ENCODE measurements around the gene VMAC.

Gene VMAC

GRCh38 chr19:5953680-5954213 is 49.1 kb downstream of the VMAC start:
- peak; percentile 47 to 86 (median 79) for DNase-seq
- 24% methylated on average over 15 of the region's 17 CpGs for WGBS (ENCODE audit: insufficient coverage)
- Histone ChIP-seq H3K9me3 (ENCODE audit: control extremely low read depth in 1 of 5, control insufficient read depth in 4 of 5, insufficient read depth in 2 of 5, low read depth in 1 of 5, low read length in 4 of 5) (no peaks in the 10 kb centered on the region), H3K36me3 (ENCODE audit: control insufficient read depth in 4 of 4, insufficient read depth in 4 of 4, low read length in 3 of 4) (peaks cover 0 to 35% (median 11%) of the 10 kb centered on the region in 4 experiments), H3K4me3 (ENCODE audit: control insufficient read depth in 1 of 7, extremely low read depth in 1 of 7, insufficient read depth in 4 of 7, low read depth in 2 of 7, low read length in 6 of 7) (peak overlapping the region in 3 of 7 experiments; percentile 33 to 60 (median 44)), H3K4me1 (ENCODE audit: control extremely low read depth in 1 of 4, control insufficient read depth in 4 of 4, insufficient read depth in 4 of 4, low read length in 3 of 4) (peaks cover 9 to 67% (median 46%) of the 10 kb centered on the region in 4 experiments), H3K27ac (ENCODE audit: insufficient read depth in 1 of 2, low read depth in 1 of 2, low read length in 2 of 2, poor library complexity in 1 of 2, severe bottlenecking in 2 of 2) (peak overlapping the region; percentile 43 to 67), H3K27me3 (replicated peaks in 2 of 5; ENCODE audit: control insufficient read depth in 4 of 5, insufficient read depth in 5 of 5, low read length in 4 of 5) (no peaks in the 10 kb centered on the region)
- ChIA-PET CTCF (interaction anchor here (2.2 to 4.6 kb wide), 2 partner anchors 15 to 68 kb away, joined by 6 to 20 read pairs; no protein-coding TSS in a partner anchor), POLR2A (no interaction called here)

GRCh38 chr19:5954293-5954692 is 49.6 kb downstream of the VMAC start:
- Histone ChIP-seq H3K9me3 (ENCODE audit: control extremely low read depth in 1 of 5, control insufficient read depth in 4 of 5, insufficient read depth in 2 of 5, low read depth in 1 of 5, low read length in 4 of 5) (no peaks in the 10 kb centered on the region), H3K4me1 (ENCODE audit: control extremely low read depth in 1 of 4, control insufficient read depth in 4 of 4, insufficient read depth in 4 of 4, low read length in 3 of 4) (peaks cover 9 to 68% (median 48%) of the 10 kb centered on the region in 4 experiments), H3K27me3 (replicated peaks in 2 of 5; ENCODE audit: control insufficient read depth in 4 of 5, insufficient read depth in 5 of 5, low read length in 4 of 5) (no peaks in the 10 kb centered on the region), H3K27ac (ENCODE audit: insufficient read depth in 1 of 2, low read depth in 1 of 2, low read length in 2 of 2, poor library complexity in 1 of 2, severe bottlenecking in 2 of 2) (peak overlapping the region in 1 of 2 experiments; percentile 67), H3K4me3 (ENCODE audit: control insufficient read depth in 1 of 7, extremely low read depth in 1 of 7, insufficient read depth in 4 of 7, low read depth in 2 of 7, low read length in 6 of 7) (peak overlapping the region in 3 of 7 experiments; percentile 33 to 60 (median 44)), H3K36me3 (ENCODE audit: control insufficient read depth in 4 of 4, insufficient read depth in 4 of 4, low read length in 3 of 4) (peaks cover 0 to 30% (median 12%) of the 10 kb centered on the region in 4 experiments)
- 67% methylated on average over 5 of the region's 6 CpGs for WGBS (ENCODE audit: insufficient coverage)
- CTCF ChIA-PET = interaction anchor here (2.2 to 4.6 kb wide), 2 partner anchors 15 to 68 kb away, joined by 6 to 20 read pairs; no protein-coding TSS in a partner anchor
- no peak for DNase-seq
- POLR2A ChIA-PET = no interaction called here

GRCh38 chr19:5955636-5955935 is 50.9 kb downstream of the VMAC start:
- Histone ChIP-seq H3K27ac (ENCODE audit: insufficient read depth in 1 of 2, low read depth in 1 of 2, low read length in 2 of 2, poor library complexity in 1 of 2, severe bottlenecking in 2 of 2) (no peak overlapping the region), H3K27me3 (replicated peaks in 2 of 5; ENCODE audit: control insufficient read depth in 4 of 5, insufficient read depth in 5 of 5, low read length in 4 of 5) (no peaks in the 10 kb centered on the region), H3K4me1 (ENCODE audit: control extremely low read depth in 1 of 4, control insufficient read depth in 4 of 4, insufficient read depth in 4 of 4, low read length in 3 of 4) (peaks cover 9 to 66% (median 47%) of the 10 kb centered on the region in 4 experiments), H3K4me3 (ENCODE audit: control insufficient read depth in 1 of 7, extremely low read depth in 1 of 7, insufficient read depth in 4 of 7, low read depth in 2 of 7, low read length in 6 of 7) (no peak overlapping the region), H3K9me3 (ENCODE audit: control extremely low read depth in 1 of 5, control insufficient read depth in 4 of 5, insufficient read depth in 2 of 5, low read depth in 1 of 5, low read length in 4 of 5) (no peaks in the 10 kb centered on the region), H3K36me3 (ENCODE audit: control insufficient read depth in 4 of 4, insufficient read depth in 4 of 4, low read length in 3 of 4) (peaks cover 0 to 22% (median 5%) of the 10 kb centered on the region in 4 experiments)
- POLR2A ChIA-PET = no interaction called here
- 86% methylated on average over 2 of the region's 3 CpGs for WGBS (ENCODE audit: insufficient coverage)
- CTCF ChIA-PET = interaction anchor here (1.5 kb wide), 1 partner anchor 73 kb away, joined by 3 read pairs; no protein-coding TSS in a partner anchor
- no peak for DNase-seq

GRCh38 chr19:5956323-5956722 is 51.7 kb downstream of the VMAC start:
- ChIA-PET CTCF (interaction anchor here (1.5 kb wide), 1 partner anchor 72 kb away, joined by 3 read pairs; no protein-coding TSS in a partner anchor), POLR2A (no interaction called here)
- no peak for DNase-seq
- Histone ChIP-seq H3K4me3 (ENCODE audit: control insufficient read depth in 1 of 7, extremely low read depth in 1 of 7, insufficient read depth in 4 of 7, low read depth in 2 of 7, low read length in 6 of 7) (no peak overlapping the region), H3K9me3 (ENCODE audit: control extremely low read depth in 1 of 5, control insufficient read depth in 4 of 5, insufficient read depth in 2 of 5, low read depth in 1 of 5, low read length in 4 of 5) (no peaks in the 10 kb centered on the region), H3K36me3 (ENCODE audit: control insufficient read depth in 4 of 4, insufficient read depth in 4 of 4, low read length in 3 of 4) (peaks cover 0 to 15% (median 3%) of the 10 kb centered on the region in 4 experiments), H3K27me3 (replicated peaks in 2 of 5; ENCODE audit: control insufficient read depth in 4 of 5, insufficient read depth in 5 of 5, low read length in 4 of 5) (no peaks in the 10 kb centered on the region), H3K27ac (ENCODE audit: insufficient read depth in 1 of 2, low read depth in 1 of 2, low read length in 2 of 2, poor library complexity in 1 of 2, severe bottlenecking in 2 of 2) (no peak overlapping the region), H3K4me1 (ENCODE audit: control extremely low read depth in 1 of 4, control insufficient read depth in 4 of 4, insufficient read depth in 4 of 4, low read length in 3 of 4) (peaks cover 6 to 65% (median 45%) of the 10 kb centered on the region in 4 experiments)
- 100% methylated on average over 1 of the region's 3 CpGs for WGBS (ENCODE audit: insufficient coverage)

- 94% methylated on average over 11 of the region's 12 CpGs for WGBS (ENCODE audit: insufficient coverage)
- Histone ChIP-seq H3K9me3 (ENCODE audit: control extremely low read depth in 1 of 5, control insufficient read depth in 4 of 5, insufficient read depth in 2 of 5, low read depth in 1 of 5, low read length in 4 of 5) (no peaks in the 10 kb centered on the region), H3K27me3 (replicated peaks in 2 of 5; ENCODE audit: control insufficient read depth in 4 of 5, insufficient read depth in 5 of 5, low read length in 4 of 5) (no peaks in the 10 kb centered on the region), H3K4me1 (ENCODE audit: control extremely low read depth in 1 of 4, control insufficient read depth in 4 of 4, insufficient read depth in 4 of 4, low read length in 3 of 4) (peaks cover 6 to 65% (median 44%) of the 10 kb centered on the region in 4 experiments), H3K4me3 (ENCODE audit: control insufficient read depth in 1 of 7, extremely low read depth in 1 of 7, insufficient read depth in 4 of 7, low read depth in 2 of 7, low read length in 6 of 7) (no peak overlapping the region), H3K36me3 (ENCODE audit: control insufficient read depth in 4 of 4, insufficient read depth in 4 of 4, low read length in 3 of 4) (peaks cover 0 to 11% (median 3%) of the 10 kb centered on the region in 4 experiments), H3K27ac (ENCODE audit: insufficient read depth in 1 of 2, low read depth in 1 of 2, low read length in 2 of 2, poor library complexity in 1 of 2, severe bottlenecking in 2 of 2) (no peak overlapping the region)
- ChIA-PET CTCF (interaction anchor here (1.5 kb wide), 1 partner anchor 72 kb away, joined by 3 read pairs; no protein-coding TSS in a partner anchor), POLR2A (interaction anchor here (0.7 kb wide), 1 partner anchor 328 kb away, joined by 5 read pairs; no protein-coding TSS in a partner anchor)
- peak in 1 of 3 donors; percentile 26 for DNase-seq
Measured at GRCh38 chr19:5956728-5957127, 52.1 kb downstream of the VMAC start.

GRCh38 chr19:5957170-5957569 is 52.5 kb downstream of the VMAC start:
- H3K4me1 ChIP-seq (ENCODE audit: control extremely low read depth in 1 of 4, control insufficient read depth in 4 of 4, insufficient read depth in 4 of 4, low read length in 3 of 4) = peaks cover 6 to 65% (median 44%) of the 10 kb centered on the region in 4 experiments
- no peak overlapping the region for H3K27ac ChIP-seq (ENCODE audit: insufficient read depth in 1 of 2, low read depth in 1 of 2, low read length in 2 of 2, poor library complexity in 1 of 2, severe bottlenecking in 2 of 2)
- CTCF ChIA-PET = interaction anchor here (0.9 to 1.5 kb wide), 3 partner anchors 14 to 153 kb away, joined by 3 read pairs; no protein-coding TSS in a partner anchor
- DNase-seq = no peak
- 90% methylated on average over 10 of the region's 10 CpGs for WGBS (ENCODE audit: insufficient coverage)
- peaks cover 0 to 10% (median 3%) of the 10 kb centered on the region in 4 experiments for H3K36me3 ChIP-seq (ENCODE audit: control insufficient read depth in 4 of 4, insufficient read depth in 4 of 4, low read length in 3 of 4)
- POLR2A ChIA-PET = interaction anchor here (0.7 kb wide), 1 partner anchor 328 kb away, joined by 5 read pairs; no protein-coding TSS in a partner anchor
- H3K9me3 ChIP-seq (ENCODE audit: control extremely low read depth in 1 of 5, control insufficient read depth in 4 of 5, insufficient read depth in 2 of 5, low read depth in 1 of 5, low read length in 4 of 5) = no peaks in the 10 kb centered on the region
- H3K4me3 ChIP-seq (ENCODE audit: control insufficient read depth in 1 of 7, extremely low read depth in 1 of 7, insufficient read depth in 4 of 7, low read depth in 2 of 7, low read length in 6 of 7) = no peak overlapping the region
- no peaks in the 10 kb centered on the region for H3K27me3 ChIP-seq (replicated peaks in 2 of 5; ENCODE audit: control insufficient read depth in 4 of 5, insufficient read depth in 5 of 5, low read length in 4 of 5)
